OCI-LY1 (cell line): Measurements from ENCODE around the gene MTMR3.

Source experiments
- H2AFZ ChIP-seq: fragments of 200-600 bp; sonication (generic), shearing (Covaris generic); 2 replicates; pipeline ENCODE4 v1.6.0; 2014; ENCODE audit warnings: antibody characterized with exemption, mild to moderate bottlenecking, low read length
- H3F3A ChIP-seq: fragments of 200-600 bp; sonication (generic), shearing (Covaris generic); 2 replicates; pipeline ENCODE4 v1.6.0; 2014; ENCODE audit warnings: mild to moderate bottlenecking, antibody characterized with exemption, low read length, moderate library complexity; ENCODE audit not compliant: insufficient read depth
- H3K27ac ChIP-seq: fragments of 200-600 bp; sonication (generic); 2 replicates; pipeline ENCODE4 v1.5.1; 2014; ENCODE audit warnings: low read length, mixed run types, mild to moderate bottlenecking, low read depth; ENCODE audit not compliant: poor library complexity, severe bottlenecking
- H3K27me3 ChIP-seq: fragments of 200-600 bp; sonication (generic); 2 replicates; pipeline ENCODE4 v1.6.0; 2014; ENCODE audit warnings: antibody characterized with exemption, mild to moderate bottlenecking, low read length, moderate library complexity; ENCODE audit not compliant: insufficient read depth
- H3K36me3 ChIP-seq: fragments of 200-600 bp; sonication (generic); 2 replicates; pipeline ENCODE4 v1.6.1; 2014; ENCODE audit warnings: mild to moderate bottlenecking, antibody characterized with exemption, low read length, moderate library complexity, mixed read lengths; ENCODE audit not compliant: insufficient read depth
- H3K4me1 ChIP-seq: fragments of 200-600 bp; sonication (generic); 2 replicates; pipeline ENCODE4 v1.5.1; 2014; ENCODE audit warnings: mild to moderate bottlenecking, low read length, moderate library complexity; ENCODE audit not compliant: insufficient read depth, severe bottlenecking
- H3K4me2 ChIP-seq: fragments of 200-600 bp; sonication (generic), shearing (Covaris generic); 2 replicates; pipeline ENCODE4 v1.6.1; 2014; ENCODE audit warnings: low read length
- H3K4me3 ChIP-seq: fragments of 200-600 bp; sonication (generic); 2 replicates; pipeline ENCODE4 v1.5.1; 2014; ENCODE audit warnings: low read length, low read depth, mild to moderate bottlenecking, mixed read lengths; ENCODE audit not compliant: poor library complexity, severe bottlenecking
- H3K79me2 ChIP-seq: fragments of 200-600 bp; shearing (Covaris generic); 2 replicates; pipeline ENCODE4 v1.6.1; 2016; ENCODE audit warnings: mixed run types, low read length, mixed read lengths; ENCODE audit not compliant: insufficient read depth
- H3K9ac ChIP-seq: fragments of 200-600 bp; sonication (generic), shearing (Covaris generic); 2 replicates; pipeline ENCODE4 v1.6.1; 2014; ENCODE audit warnings: mild to moderate bottlenecking, low read length, mixed read lengths
- H3K9me2 ChIP-seq: fragments of 200-600 bp; sonication (generic), shearing (Covaris generic); 2 replicates; pipeline ENCODE4 v1.6.1; 2014; ENCODE audit warnings: low read depth, mild to moderate bottlenecking, low read length, mixed read lengths
- H3K9me3 ChIP-seq: fragments of 200-600 bp; shearing (Covaris generic); 2 replicates; pipeline ENCODE4 v1.6.1; 2014; ENCODE audit warnings: low read length, mixed read lengths
- H4K20me1 ChIP-seq: fragments of 200-600 bp; sonication (generic), shearing (Covaris generic); 2 replicates; pipeline ENCODE4 v1.6.0; 2016; ENCODE audit warnings: mild to moderate bottlenecking, low read length; ENCODE audit not compliant: insufficient read depth
- CTCF ChIP-seq: fragments of 200-600 bp; sonication (generic), shearing (Covaris generic); IDR thresholded peaks from 2 replicates; pipeline ENCODE4 v1.5.1; 2017; ENCODE audit warnings: mild to moderate bottlenecking, antibody characterized with exemption, low read length, moderate library complexity, mixed read lengths
- EZH2 ChIP-seq: fragments of 200-600 bp; sonication (generic), shearing (Covaris generic); IDR thresholded peaks from 2 replicates; pipeline ENCODE4 v1.8.0; 2017; ENCODE audit warnings: borderline replicate concordance, mixed run types, mild to moderate bottlenecking, antibody characterized with exemption, low read length, moderate library complexity, mixed read lengths

Gene MTMR3

GRCh38 chr22:29997107-29997506 lies 114.1 kb downstream of the MTMR3 start:
- Histone ChIP-seq H3K4me1 (peaks cover 7% of the 10 kb centered on the region), H3K9me3 (no peaks in the 10 kb centered on the region), H3K9ac (no peak overlapping the region), H2AFZ (no peak overlapping the region), H4K20me1 (no peaks in the 10 kb centered on the region), H3K36me3 (peaks cover 4% of the 10 kb centered on the region; the same call in 1 of the 2 replicates), H3K4me3 (no peak overlapping the region), H3F3A (no peaks in the 10 kb centered on the region), H3K27ac (no peak overlapping the region), H3K9me2 (no peaks in the 10 kb centered on the region), H3K27me3 (no peaks in the 10 kb centered on the region), H3K79me2 (no peaks in the 10 kb centered on the region), H3K4me2 (no peak overlapping the region)
- TF ChIP-seq CTCF, result no peak
- no peak for TF ChIP-seq EZH2

- Histone ChIP-seq H3K36me3 (peaks cover 4% of the 10 kb centered on the region; the same call in 1 of the 2 replicates), H3K9ac (no peak overlapping the region), H2AFZ (no peak overlapping the region), H3K27me3 (no peaks in the 10 kb centered on the region), H3K27ac (no peak overlapping the region), H4K20me1 (no peaks in the 10 kb centered on the region), H3F3A (no peaks in the 10 kb centered on the region), H3K79me2 (no peaks in the 10 kb centered on the region), H3K4me3 (no peak overlapping the region), H3K9me2 (no peaks in the 10 kb centered on the region), H3K9me3 (no peaks in the 10 kb centered on the region), H3K4me1 (peaks cover 7% of the 10 kb centered on the region), H3K4me2 (no peak overlapping the region)
- TF ChIP-seq EZH2, result no peak
- TF ChIP-seq CTCF, result no peak
These were observed 114.5 kb downstream of the MTMR3 start for GRCh38 chr22:29997516-29997915.

GRCh38 chr22:29998627-29999384 lies 115.8 kb downstream of the MTMR3 start:
- H3K9me3 ChIP-seq, result no peaks in the 10 kb centered on the region
- H2AFZ ChIP-seq, result no peak overlapping the region
- no peak overlapping the region for H3K27ac ChIP-seq
- H3K9ac ChIP-seq, result no peak overlapping the region
- no peak for TF ChIP-seq EZH2
- TF ChIP-seq CTCF, result no peak
- H3K27me3 ChIP-seq, result no peaks in the 10 kb centered on the region
- peaks cover 4% of the 10 kb centered on the region; the same call in 1 of the 2 replicates for H3K36me3 ChIP-seq
- H3K4me1 ChIP-seq, result peaks cover 7% of the 10 kb centered on the region
- no peak overlapping the region for H3K4me3 ChIP-seq
- no peaks in the 10 kb centered on the region for H3F3A ChIP-seq
- no peaks in the 10 kb centered on the region for H3K79me2 ChIP-seq
- no peaks in the 10 kb centered on the region for H3K9me2 ChIP-seq
- H3K4me2 ChIP-seq, result no peak overlapping the region
- H4K20me1 ChIP-seq, result no peaks in the 10 kb centered on the region
